ENCODE results near the gene RAB4A.
"Not testable (repeated sequence)": the region's sequence is repeated elsewhere in the genome, so short reads cannot be mapped to it uniquely, and the experiment has no call there.

The RAB4A gene

DNA sequence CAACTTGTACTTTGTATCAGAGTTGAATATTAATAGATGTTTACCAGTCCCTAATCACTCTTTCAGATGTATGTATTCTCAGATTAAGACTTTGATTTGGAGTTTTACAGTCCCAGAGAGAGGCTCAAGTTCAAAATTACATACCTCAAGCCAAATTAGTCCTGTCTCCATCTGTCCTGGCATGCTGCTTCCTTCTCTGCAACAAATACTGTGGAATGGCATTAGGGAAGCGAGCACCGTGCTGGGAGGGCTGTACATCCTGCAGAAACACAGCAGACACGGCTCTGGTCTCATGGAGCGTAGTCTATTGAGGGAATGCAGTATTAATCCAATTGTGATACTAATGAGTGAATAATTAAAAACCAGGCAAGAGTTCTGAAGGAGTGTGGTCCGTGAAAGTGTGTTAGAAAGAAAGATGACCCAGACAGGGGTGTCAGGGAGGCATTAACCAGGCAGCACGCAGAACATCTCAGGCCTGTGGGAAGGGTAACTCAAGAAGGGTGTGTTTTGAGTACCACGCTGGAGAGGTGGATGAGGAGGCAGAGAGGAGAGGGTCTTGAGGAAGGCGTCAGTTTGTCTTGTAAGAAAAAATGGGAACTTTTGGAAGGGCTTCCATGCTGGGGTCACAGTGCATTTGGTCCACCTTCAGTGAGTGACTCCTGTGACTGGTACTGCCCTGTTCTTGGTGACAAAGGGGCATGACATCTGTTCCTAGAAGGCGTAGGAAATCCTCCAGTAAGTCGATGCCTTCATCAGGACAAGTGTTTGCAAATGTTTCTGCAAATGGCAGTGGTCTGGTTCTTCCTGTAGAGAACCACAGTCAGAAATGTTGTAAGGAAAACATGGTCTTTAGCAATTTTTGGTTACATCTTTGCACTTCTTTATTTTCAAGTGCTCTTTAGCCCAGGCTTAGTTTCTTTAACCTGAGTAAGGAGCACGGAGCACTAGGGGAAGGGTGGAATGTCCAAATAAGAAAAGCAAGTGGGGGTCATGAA lies 1.6 kb downstream of the RAB4A start:
- no peak for DNase-seq (ENCODE audit: low read depth)

- no peak for DNase-seq (ENCODE audit: low read depth)
These were observed 2.8 kb downstream of the RAB4A start for GRCh38 chr1:229273507-229274232.

GRCh38 chr1:229275005-229275404 lies 4.1 kb downstream of the RAB4A start:
- no peak for DNase-seq (ENCODE audit: low read depth)

- no peak for DNase-seq (ENCODE audit: low read depth)
These were observed 7.3 kb downstream of the RAB4A start for GRCh38 chr1:229278120-229278741.

DNA sequence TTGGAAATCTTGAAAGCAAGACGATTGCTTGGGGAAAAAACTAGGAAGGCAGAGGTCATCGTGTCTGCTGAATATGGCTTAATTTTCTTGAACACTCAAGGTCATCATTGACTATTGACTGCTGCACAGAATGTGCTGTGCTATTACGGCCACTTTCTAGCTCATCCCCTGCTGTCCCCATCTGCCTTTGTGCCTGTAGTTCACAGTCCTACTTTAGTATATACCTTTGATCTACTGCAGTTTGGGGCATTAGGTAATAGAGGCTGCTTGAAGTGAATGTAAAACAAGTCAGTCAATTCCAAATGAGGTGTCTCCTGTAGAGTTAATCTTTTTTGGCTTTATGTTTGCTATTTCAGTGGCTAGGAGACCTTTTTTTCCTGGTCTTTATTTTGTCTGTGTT lies 8.3 kb downstream of the RAB4A start:
- no peak for DNase-seq (ENCODE audit: low read depth)

DNA sequence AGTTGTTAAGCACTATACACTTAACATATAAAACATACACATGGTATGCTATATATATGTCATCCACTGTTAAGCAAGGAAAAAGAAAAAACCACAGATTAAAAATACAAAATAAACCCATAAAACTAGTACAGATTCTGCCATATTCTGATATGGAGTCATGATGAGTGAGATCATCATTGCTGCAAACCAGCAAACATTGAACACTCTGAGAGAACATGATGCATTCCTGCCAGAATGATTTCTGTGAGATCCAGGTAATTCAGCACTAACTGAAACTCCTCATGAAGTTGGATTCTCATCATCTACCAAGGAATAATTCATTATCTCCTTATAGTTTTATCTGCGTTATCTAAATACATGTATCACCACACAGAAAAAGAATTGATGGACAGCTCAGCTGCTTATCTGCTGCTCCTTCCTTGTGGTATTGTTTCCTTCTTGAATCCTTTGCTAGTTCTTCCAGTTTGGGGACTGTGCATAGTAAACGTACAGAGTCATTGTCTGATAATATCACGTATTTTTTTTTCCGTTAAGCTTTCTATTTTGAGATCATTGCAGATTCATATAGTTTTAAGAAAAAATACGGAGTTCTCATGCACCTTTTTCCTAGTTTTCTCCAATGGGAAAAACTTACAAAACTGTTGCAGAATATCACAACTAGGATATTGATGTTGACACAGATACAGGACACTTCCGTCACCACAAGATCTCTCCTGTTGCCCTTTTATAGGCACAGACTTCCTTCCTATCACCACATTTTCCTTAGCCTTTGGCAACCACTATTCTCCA lies 9.3 kb downstream of the RAB4A start:
- no peak for DNase-seq (ENCODE audit: low read depth)

DNA sequence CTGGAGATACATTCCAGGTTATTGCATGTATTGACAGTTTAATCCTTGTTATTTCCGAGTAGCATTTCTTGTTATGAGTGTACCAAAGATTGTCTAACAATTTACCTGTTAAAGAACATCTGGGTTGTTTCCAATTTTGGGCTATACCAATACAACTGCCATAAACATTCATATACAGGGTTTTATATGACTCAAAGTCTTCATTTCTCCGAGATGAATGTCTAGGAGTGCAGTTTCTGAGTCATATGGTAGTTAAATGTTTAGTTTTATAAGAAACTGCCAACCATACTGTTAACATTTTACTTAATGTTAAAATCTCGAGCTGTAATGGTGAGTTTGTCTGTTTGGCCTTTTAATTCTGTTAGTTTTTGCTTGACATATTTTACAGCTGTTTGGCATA lies 10.0 kb downstream of the RAB4A start:
- DNase-seq (ENCODE audit: low read depth) = no peak

DNA sequence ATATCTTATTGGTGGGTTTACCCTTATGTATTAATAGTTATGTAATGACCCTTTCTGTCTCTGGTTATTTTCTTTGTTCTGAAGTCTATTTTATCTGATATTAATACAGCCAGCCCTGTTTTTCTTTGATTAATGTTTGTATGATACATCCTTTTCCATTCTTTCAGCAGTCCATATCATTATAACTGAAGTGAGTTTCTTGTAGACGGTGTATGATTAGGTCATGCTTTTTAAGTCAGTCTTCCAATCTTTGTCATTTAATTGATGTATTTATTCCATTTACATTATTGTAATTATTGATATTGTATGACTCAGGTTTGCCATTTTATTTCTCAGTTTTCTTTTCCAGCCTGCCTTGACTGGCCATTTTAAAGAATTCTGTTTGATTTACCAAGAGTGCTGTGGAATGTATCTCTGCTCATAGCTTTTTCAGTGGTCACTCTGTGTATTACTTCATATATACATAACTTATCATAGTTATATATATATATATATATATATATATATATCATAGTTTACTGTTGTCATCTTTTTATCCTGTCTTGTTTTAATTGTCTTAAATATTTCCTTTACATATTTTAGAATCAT lies 10.5 kb downstream of the RAB4A start:
- DNase-seq (ENCODE audit: low read depth) = no peak

- DNase-seq (ENCODE audit: low read depth) = no peak
These were observed 11.4 kb downstream of the RAB4A start for GRCh38 chr1:229282295-229282823.

GRCh38 chr1:229283183-229283611 lies 12.3 kb downstream of the RAB4A start:
- DNase-seq (ENCODE audit: low read depth) = no peak

DNA sequence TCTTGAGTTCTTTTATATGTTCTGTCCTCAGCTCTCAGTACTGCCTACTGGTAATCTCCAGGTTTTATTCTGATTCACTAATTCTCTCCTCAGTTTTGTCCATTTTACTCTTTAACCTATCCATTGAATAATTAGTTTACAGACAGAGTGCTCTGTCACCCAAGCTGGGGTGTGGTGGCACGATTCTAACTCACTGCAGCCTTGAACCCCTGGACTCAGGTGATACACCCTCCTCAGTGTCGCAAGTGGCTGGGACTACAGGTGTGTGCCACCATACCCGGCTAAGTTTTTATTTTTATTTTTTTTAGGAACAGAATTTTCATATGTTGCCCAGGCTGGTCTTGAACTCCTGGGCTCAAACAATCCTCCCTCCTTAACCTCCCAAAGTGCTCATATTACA lies 14.0 kb downstream of the RAB4A start:
- DNase-seq (ENCODE audit: low read depth) = no peak

- DNase-seq (ENCODE audit: low read depth) = no peak
These were observed 14.5 kb downstream of the RAB4A start for GRCh38 chr1:229285440-229285839.

- no peak for DNase-seq (ENCODE audit: low read depth)
These were observed 15.3 kb downstream of the RAB4A start for GRCh38 chr1:229286099-229286766.

GRCh38 chr1:229287267-229287666 lies 16.4 kb downstream of the RAB4A start:
- no peak for DNase-seq (ENCODE audit: low read depth)

DNA sequence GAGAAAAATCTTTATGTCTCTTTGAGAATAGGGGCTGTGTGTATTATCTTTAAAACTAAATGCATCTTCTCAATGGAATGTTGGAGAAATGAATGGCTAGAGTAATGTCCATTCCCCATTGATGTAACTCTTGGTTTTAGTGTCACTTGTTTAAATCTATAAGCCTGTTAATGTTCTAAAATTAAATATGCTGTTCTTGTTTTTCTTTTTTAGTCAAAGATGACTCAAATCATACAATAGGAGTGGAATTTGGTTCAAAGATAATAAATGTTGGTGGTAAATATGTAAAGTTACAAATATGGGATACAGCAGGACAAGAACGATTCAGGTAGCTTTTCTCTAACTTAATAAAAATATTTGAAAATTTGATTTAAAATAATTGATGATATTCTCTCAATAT lies 17.6 kb downstream of the RAB4A start:
- no peak for DNase-seq (ENCODE audit: low read depth)

GRCh38 chr1:229291686-229292085 lies 20.8 kb downstream of the RAB4A start:
- not testable (repeated sequence) for DNase-seq (ENCODE audit: low read depth)

DNA sequence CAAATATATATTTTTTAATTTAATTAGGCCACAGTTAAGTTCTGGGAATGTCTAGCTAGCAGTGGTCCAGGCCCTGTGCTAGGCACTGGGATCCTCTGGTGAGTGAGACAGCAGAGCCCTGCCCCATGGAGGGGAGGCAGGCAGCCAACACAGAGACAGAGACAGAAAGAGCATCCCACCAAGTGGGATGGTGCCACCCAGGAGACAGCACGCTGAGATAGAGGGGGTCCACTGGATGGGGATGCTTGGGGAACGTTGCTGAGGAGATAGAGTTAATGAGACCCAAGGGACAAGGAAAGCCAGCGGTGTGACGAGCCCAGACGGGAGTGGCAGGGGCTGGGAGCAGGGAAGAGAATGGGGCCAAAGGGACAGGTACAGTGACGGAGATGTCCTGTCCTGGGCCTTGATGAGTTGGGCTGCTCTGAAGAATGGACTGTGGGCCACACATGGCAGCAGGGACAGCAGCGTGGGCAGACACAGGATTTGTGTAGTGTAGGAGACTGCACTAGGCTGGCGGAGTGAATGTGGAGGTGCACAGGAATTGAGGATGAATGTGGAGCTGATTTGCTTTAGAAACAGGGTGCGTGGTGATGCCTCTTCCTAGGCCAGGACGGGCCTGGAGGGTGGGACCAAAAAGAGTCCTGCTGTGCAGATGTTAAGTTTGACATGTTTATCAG lies 22.8 kb downstream of the RAB4A start:
- DNase-seq (ENCODE audit: low read depth) = no peak

- no peak for DNase-seq (ENCODE audit: low read depth)
These were observed 24.8 kb downstream of the RAB4A start for GRCh38 chr1:229295745-229296144.

- DNase-seq (ENCODE audit: low read depth) = no peak
These were observed 25.6 kb downstream of the RAB4A start for GRCh38 chr1:229296541-229296941.

GRCh38 chr1:229297746-229298145 lies 26.8 kb downstream of the RAB4A start:
- no peak for DNase-seq (ENCODE audit: low read depth)

Data from activated T-cell treated with anti-CD3 and anti-CD28 coated beads for 1 hour (primary cell).